Measurements from ENCODE around the gene DUSP22.
A peak's percentile ranks its signal among the peaks of the same experiment; 100 is the strongest.

Gene DUSP22

DNA sequence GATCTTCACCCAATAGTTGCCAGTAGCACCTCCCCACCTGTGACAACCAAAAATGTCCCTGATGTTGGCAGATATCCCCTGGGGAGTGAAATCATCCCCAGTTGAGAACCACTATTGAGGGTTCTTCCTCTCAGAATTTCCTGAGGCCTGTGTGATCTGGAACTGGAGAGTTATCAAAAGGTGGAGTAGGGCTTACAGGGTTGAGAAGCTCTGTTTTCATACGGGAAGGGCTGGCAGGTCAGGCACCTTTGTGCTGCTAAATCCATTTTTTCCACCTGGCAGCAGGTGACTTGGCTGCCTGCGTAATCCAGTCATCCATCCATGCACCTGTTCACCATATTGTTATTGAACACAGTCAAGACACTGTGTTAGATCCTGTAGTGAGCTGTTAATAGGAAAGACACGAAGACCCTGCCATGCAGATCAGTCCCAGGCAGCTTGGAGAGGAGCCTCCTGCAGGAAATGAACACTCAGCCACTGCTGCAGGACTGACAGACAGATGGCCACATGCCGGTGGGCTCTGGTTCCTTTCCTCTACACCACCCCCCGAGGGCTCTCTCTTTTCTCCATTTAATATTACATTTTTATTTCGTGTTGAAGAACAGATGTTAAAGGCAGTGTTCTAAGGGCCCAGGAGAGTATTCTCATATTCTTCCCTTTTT, 5.4 kb downstream of the DUSP22 start:
- no peak for DNase-seq

GRCh38 chr6:298233-299103, 6.2 kb downstream of the DUSP22 start:
- DNase-seq, result no peak

- DNase-seq, result no peak
Observed at GRCh38 chr6:299104-299980, 7.1 kb downstream of the DUSP22 start.

DNA sequence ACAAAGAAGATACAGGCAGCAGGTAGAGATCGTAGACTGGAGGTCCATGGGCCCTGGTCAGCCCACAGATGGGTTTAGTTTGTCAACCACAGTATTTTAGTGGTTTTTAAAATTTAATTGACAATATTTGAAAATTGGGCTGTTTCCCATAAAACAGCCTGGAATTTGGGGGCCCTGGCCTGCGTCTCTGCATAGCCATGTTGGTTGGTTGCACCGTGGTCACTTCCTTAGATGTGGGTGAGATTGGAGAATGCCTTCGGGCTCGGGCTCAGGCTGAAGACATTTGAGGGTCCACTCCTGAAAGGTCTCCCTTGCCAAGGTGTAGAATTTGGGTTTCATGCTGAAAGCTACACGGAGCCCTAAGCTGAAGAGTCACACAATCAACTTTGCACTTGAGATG, 7.7 kb downstream of the DUSP22 start:
- DNase-seq, result no peak

- no peak for DNase-seq
Observed at GRCh38 chr6:300494-301198, 8.4 kb downstream of the DUSP22 start.

DNA sequence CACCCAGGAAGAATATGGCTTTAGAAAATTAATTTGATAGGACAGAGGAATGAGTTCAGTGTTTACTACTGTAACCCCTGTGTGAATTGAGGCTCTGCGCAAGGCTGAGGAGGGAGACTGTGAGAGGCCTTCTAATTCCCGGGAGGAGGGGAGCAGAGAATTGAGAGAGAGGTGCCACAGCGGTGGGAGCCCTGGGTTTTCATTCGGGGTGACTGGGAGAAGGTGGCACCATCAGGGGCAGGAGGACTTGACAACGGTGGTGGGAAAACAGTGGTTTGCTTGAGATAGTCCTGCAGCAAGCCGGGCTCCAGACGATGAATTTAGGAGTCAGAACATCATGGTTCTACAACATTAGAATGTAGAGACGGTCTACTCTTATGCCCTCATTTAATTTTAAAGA, 9.2 kb downstream of the DUSP22 start:
- no peak for DNase-seq

DNA sequence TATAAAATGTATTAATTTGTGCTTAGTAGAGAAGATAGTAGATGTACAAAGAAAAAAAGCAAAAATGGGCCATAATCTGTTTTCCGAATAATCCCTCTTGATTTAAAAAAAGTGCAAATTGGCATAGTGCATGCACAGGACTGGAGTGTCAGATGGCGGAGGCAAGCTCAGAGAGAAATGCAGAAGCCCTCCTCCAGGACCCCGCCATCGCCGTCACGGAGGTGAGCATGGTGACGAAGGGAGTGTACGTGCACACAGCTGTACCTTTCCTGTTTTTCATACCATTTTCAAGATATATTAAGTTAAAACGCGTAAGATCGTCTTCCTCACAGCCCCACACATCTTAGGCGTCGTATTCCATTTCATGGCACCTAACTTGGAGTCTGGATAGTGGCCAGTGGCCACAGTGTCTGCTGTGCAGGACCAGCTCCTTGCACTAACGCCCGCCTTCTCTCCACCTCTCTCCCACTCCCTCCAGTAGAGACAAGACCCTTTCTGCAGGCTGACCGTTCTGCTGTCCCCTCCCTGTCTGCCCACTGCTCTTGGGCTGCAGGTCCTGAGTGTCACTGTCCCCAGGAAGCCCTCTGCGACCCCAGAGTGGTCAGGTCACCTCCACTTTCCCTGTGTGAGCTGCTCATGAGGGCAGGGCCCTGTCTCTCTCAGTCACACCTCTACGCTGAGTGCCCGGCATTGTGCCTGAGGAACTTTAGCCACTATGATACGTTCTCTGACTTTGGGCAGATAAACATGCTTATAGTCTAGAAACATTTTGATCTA, 9.8 kb downstream of the DUSP22 start:
- DNase-seq, result no peak

- DNase-seq, result no peak
Observed at GRCh38 chr6:302760-303159, 10.5 kb downstream of the DUSP22 start.

DNA sequence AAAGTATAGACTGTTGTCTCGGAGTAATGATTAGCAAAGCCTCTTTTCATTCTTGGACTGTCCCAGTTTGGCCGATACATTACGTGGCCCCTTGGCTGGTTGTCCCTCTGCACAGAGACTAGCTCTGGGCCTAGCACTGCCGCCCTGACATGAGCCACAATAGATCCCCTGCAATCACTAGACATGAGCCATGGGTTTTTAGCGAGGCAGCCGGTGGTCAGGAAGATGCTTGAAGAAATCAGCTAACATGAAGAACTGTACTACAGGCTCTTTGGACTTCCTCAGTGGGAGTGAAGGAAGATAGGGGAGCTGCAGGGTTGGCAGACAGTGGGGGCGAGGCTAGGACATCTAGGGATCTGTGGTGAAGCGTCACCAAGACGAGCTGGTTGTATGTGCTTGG, 11.0 kb downstream of the DUSP22 start:
- DNase-seq, result no peak

GRCh38 chr6:303948-304558, 11.8 kb downstream of the DUSP22 start:
- no peak for DNase-seq

DNA sequence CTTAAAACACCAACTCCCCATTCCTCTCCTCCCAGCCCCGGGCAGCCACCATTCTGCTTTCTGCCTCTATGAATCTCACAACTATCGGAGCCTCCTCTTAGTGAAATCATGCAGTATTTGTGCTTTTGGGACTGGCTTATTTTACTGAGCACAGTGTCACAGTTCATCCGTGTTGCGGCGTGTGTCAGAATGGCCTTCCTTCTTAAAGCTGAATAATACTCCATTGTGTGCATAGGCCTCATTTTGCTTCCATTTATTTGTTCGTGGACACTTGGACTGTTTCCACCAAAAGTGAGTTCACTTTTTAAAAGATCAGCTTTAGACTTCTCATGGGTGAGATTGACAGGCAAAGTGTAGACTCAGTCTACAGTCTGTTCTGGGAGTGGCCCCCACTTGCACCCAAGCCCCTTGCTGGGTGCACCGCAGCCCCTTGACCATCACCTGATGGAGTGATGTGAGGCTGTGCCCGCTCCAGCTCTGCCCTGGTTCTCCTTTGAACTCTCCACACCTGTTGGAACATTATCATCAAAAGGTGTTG, 12.6 kb downstream of the DUSP22 start:
- no peak for DNase-seq

DNA sequence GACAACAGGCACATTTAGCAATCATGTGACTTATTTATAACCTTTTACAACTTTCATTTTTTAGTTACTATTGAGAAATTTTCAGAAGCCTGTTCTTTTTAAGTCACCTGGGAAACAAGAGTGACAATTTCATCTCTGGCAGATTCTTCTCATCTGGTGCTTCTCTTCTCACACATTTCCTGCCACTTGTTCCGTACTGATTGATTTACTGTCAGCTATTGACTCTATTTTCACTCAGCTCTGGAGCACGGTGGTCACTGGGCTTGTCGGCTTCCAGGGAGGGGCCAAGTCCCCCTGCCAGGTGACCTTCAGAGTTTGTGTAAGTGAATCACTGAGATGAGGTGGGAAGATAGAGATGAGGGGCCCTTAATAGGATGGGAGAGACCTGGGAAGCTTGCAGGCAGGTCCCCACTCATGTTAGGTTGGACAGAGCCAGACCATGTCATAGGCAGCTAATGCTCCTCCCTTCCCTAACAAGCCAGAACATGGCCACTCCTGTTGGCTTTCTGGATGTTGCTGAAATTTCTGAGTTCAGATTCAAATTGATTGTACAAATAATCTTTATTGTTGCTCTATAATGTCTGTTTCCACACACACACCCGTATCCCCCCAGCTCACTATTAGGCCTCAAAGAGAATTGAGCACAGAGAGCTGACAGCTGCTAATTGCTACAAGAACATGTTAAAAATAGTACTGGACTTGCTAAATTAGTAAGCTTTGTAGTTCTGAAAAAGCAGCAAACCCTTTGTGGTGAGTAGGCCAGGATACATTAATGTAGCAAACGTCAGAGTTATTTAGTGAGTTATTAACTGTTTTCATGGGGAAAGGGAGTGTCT, 13.3 kb downstream of the DUSP22 start:
- peak; percentile 56 for DNase-seq

- no peak for DNase-seq
Observed at GRCh38 chr6:306641-307061, 14.4 kb downstream of the DUSP22 start.

DNA sequence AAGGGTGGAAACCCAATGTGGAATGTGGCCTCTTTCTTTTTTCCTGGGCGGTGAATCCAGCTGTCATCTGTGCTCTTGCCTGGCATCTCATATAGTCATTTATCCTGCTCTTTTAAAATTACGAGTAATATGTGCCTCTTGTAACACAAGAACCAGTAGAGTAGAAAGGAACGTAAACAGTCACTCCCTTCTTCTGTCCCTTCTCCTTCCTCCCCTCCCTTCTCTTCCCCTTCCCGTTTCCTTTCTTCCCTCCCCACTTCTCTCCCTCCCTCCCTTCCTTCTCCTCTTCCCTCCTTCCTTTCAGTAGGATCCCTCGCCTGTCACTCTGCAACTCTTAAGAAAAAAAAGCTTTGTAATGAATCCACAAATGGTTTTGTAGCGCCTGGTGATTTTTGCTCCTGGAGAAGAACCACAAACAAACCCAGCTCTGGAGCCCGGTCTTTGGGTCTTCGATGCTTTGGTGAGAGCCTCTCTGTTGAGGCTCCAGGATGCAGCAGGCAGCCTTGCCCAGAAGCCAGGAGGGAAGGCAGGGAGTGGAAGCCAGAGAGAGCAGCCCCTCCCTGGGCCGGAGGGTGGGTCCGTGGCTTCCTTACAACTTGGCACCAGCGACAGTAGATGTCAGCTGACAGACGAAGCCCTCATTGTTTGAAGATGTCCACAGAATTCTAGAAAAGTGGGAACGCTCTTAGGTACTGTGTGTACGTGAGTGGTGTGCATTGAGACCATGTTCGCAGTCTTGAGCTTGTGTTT, 15.0 kb downstream of the DUSP22 start:
- DNase-seq, result no peak

DNA sequence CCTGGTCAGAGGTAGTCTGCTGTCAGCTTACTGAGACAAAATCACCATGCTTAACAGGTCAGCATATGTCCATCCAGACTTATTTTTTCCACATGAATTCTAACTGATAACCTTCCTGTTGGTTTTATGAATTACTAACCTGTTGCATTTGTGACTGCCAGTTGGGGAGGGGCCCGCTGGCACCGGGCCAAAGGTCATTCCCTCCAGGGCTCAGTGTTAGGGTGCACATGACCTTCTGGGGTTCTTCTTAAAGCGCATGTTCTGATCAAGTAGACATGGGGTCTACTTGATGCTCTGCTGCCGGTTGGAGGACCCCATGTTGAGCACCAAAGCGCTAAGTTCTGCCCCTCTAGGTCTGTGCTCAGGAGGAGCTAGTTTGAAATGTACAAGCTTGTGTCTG, 15.6 kb downstream of the DUSP22 start:
- no peak for DNase-seq

GRCh38 chr6:308307-308706, 16.0 kb downstream of the DUSP22 start:
- DNase-seq, result no peak

DNA sequence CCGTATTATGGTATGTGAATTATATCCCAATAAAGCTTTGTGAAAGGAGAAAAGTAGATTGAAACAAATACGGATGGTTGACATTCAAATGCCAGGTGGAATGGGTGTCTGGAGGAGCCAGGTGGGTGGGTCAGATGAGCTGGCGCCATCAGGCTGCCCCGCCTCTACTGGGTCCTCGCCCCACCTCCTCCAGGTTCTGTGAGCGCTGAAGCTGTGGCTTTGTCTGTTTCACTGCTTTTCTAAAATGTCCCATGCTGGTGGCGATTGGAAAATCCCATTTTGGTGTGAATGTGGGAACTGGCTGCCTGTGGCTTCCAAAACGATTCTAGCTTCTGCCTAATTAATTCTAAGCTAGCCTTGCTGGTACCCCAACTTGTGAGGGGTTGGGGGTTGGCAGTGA, 16.5 kb downstream of the DUSP22 start:
- no peak for DNase-seq

DNA sequence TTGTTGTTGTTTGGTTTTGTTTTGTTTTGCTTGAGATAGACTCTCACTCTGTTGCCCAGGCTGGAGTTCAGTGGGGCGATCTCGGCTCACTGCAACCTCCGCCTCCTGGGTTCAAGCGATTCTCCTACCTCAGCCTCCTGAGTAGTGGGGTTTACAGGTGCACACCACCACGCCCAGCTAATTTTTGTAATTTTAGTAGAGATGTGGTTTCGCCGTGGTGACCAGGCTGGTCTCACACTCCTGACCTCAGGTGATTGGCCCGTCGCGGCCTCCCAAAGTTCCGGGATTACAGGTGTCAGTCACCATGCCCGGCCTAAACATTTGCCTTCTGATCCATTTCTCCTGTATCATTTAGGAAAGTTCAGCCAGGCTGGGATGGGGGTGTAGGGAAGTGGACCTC, 17.7 kb downstream of the DUSP22 start:
- no peak for DNase-seq

GRCh38 chr6:310671-311070, 18.4 kb downstream of the DUSP22 start:
- no peak for DNase-seq

All from activated CD4-positive, alpha-beta T cell treated with anti-CD3 and anti-CD28 coated beads, Interleukin-2, Interleukin-6, amounts not matched to agents 100 ng/mL and 50 ng/mL, durations not matched to agents 16 hours and 8 hours (primary cell).